ENCODE data around the gene TRIO. TPM values are rescaled to one million over a fixed set of nuclear protein-coding genes. Genes with fewer than 3 reads are reported as not detected.

The TRIO gene
- total and polyA plus RNA-seq, 2 of the 8 experiments (the other 6 are each of a cell fraction or from before 2014, with no cell fraction given): 35.1 to 69.1 TPM

- no peak for TF ChIP-seq SRF (IDR thresholded peaks at IDR 0.05; ENCODE audit: low read depth, low read length)
- no peak for TF ChIP-seq SUZ12 (IDR thresholded peaks at IDR 0.05; ENCODE audit: low read length)
- TF ChIP-seq YY1 (IDR thresholded peaks at IDR 0.05; ENCODE audit: low read depth, low read length): no peak
- no peak for TF ChIP-seq FOSL1 (IDR thresholded peaks at IDR 0.05; ENCODE audit: insufficient read depth, low read depth, low read length)
- no peak for TF ChIP-seq POLR2A (IDR thresholded peaks at IDR 0.05; ENCODE audit: control extremely low read depth in 1 of 2, low read depth in 2 of 2, low read length in 2 of 2)
- TF ChIP-seq PHF8 (conservative IDR thresholded peaks at IDR 0.05; ENCODE audit: low read depth, low read length): no peak
- TF ChIP-seq CTCF (IDR thresholded peaks at IDR 0.05; ENCODE audit: control extremely low read depth in 1 of 3, insufficient read depth in 1 of 3, low read depth in 1 of 3, low read length in 3 of 3): no peak
- no peak for TF ChIP-seq MAX (IDR thresholded peaks at IDR 0.05)
- POLR2A ChIA-PET (ENCODE audit: partially characterized antibody): no interaction called here
- Histone ChIP-seq H3K79me2 (ENCODE audit: control insufficient read depth in 1 of 2, insufficient read depth in 2 of 2, low read length in 2 of 2) (no peaks in the 10 kb centered on the region), H2AFZ (ENCODE audit: low read length) (no peak overlapping the region), H3K23me2 (ENCODE audit: low read depth, low read length) (peaks cover 4% of the 10 kb centered on the region; the same call in 1 of the 2 replicates), H3K9ac (replicated peaks in 1 of 4; ENCODE audit: extremely low read depth in 1 of 4, low read depth in 3 of 4, low read length in 3 of 4) (no peak overlapping the region), H3K23ac (ENCODE audit: insufficient read length) (no peak overlapping the region), H2BK12ac (ENCODE audit: low read depth, low read length) (no peak overlapping the region), H3K4me2 (ENCODE audit: insufficient read depth in 1 of 2, low read depth in 2 of 2, low read length in 2 of 2) (no peak overlapping the region), H4K91ac (replicated peaks; ENCODE audit: insufficient read length, low read length) (no peak overlapping the region), H3K9me3 (ENCODE audit: insufficient read depth in 2 of 2, low read depth in 1 of 2, low read length in 1 of 2) (no peaks in the 10 kb centered on the region), H2BK120ac (replicated peaks; ENCODE audit: low read depth, low read length) (no peak overlapping the region), H3K27me3 (replicated peaks in 1 of 4; ENCODE audit: control insufficient read depth in 3 of 4, extremely low read depth in 1 of 4, insufficient read depth in 3 of 4, low read length in 3 of 4) (no peaks in the 10 kb centered on the region), H3K79me1 (ENCODE audit: low read depth, low read length) (no peaks in the 10 kb centered on the region; the same call in 1 of the 2 replicates), H2BK20ac (ENCODE audit: low read length) (no peak overlapping the region), H3K18ac (ENCODE audit: extremely low read depth, low read length) (no peak overlapping the region), H3K4me1 (replicated peaks in 1 of 4; ENCODE audit: control insufficient read depth in 3 of 4, insufficient read depth in 4 of 4, low read length in 3 of 4) (no peaks in the 10 kb centered on the region), H3K4me3 (ENCODE audit: extremely low read depth in 1 of 4, insufficient read depth in 2 of 4, low read depth in 3 of 4, low read length in 4 of 4) (no peak overlapping the region), H4K20me1 (replicated peaks in 1 of 2; ENCODE audit: control insufficient read depth in 1 of 2, insufficient read depth in 2 of 2, low read length in 2 of 2) (no peaks in the 10 kb centered on the region), H4K8ac (ENCODE audit: extremely low read depth, insufficient read depth, low read length) (no peak overlapping the region), H3K27ac (ENCODE audit: low read depth, low read length) (no peak overlapping the region), H3K56ac (replicated peaks; ENCODE audit: insufficient read length, low read depth, low read length) (no peak overlapping the region), H3K36me3 (ENCODE audit: control insufficient read depth in 2 of 4, insufficient read depth in 4 of 4, low read length in 3 of 4) (peaks cover 2 to 26% (median 18%) of the 10 kb centered on the region in 4 experiments; a peak in 5 of 8 replicates), H2AK5ac (ENCODE audit: low read depth, low read length) (no peak overlapping the region), H4K5ac (ENCODE audit: insufficient read length, low read depth, low read length) (no peak overlapping the region), H3K14ac (ENCODE audit: insufficient read length) (no peak overlapping the region), H2BK15ac (ENCODE audit: low read length) (no peak overlapping the region), H3K4ac (replicated peaks; ENCODE audit: insufficient read length, low read depth, low read length) (no peak overlapping the region), H2BK5ac (ENCODE audit: low read depth, low read length) (no peak overlapping the region)
- DNase-seq (ENCODE audit: low read depth in 1 of 2, low spot score in 2 of 2) (no peak), FAIRE-seq (no peak)
- CTCF ChIA-PET (ENCODE audit: partially characterized antibody): interaction anchor here (1.0 to 3.4 kb wide), 3 partner anchors 12 to 50 kb away, joined by 3 to 16 read pairs (median 4); no protein-coding TSS in a partner anchor
- WGBS, 2 experiments (ENCODE audit: extremely low coverage in 1 of 2, insufficient coverage in 1 of 2, insufficient read length in 1 of 2, insufficient replicate concordance in 2 of 2, low coverage in 1 of 2, low lambda C conversion rate in 2 of 2, missing lambda C conversion rate in 1 of 2): 92% methylated on average over 21 of the region's 21 CpGs; no CpG with 5 or more reads in 1 of the 2 experiments
These were observed 349.3 kb downstream of the TRIO start for GRCh38 chr5:14492331-14492964.
